22Rv1 (cell line): ENCODE data around the gene CDC42EP3.

Experiments used
- H3K27ac ChIP-seq: fragments of 450-650 bp; 2 replicates; pipeline ENCODE4 v1.5.1; 2017
- CTCF ChIP-seq: fragments of 450-650 bp; IDR thresholded peaks from 2 replicates; pipeline ENCODE4 v1.5.1; 2017; ENCODE audit warnings: mild to moderate bottlenecking
- ZFX ChIP-seq: fragments of 450-650 bp; IDR thresholded peaks from 2 replicates; pipeline ENCODE4 v1.6.1; 2017; ENCODE audit warnings: antibody characterized with exemption, borderline replicate concordance

CDC42EP3 gene

GRCh38 chr2:37635504-37636380 lies 35.7 kb downstream of the CDC42EP3 start:
- no peak overlapping the region for H3K27ac ChIP-seq
- TF ChIP-seq ZFX, result no peak
- TF ChIP-seq CTCF, result no peak

- TF ChIP-seq ZFX (no peak), CTCF (no peak)
- H3K27ac ChIP-seq, result no peak overlapping the region
Measured at GRCh38 chr2:37634914-37635503, 36.4 kb downstream of the CDC42EP3 start.

- no peak overlapping the region for H3K27ac ChIP-seq
Measured at GRCh38 chr2:37633845-37634244, 37.6 kb downstream of the CDC42EP3 start.

GRCh38 chr2:37633234-37633633 lies 38.2 kb downstream of the CDC42EP3 start:
- no peak overlapping the region for H3K27ac ChIP-seq
- TF ChIP-seq CTCF, result no peak

More at GRCh38 chr2:37633845-37634244, 37.6 kb downstream of the CDC42EP3 start:
- TF ChIP-seq CTCF, result no peak
- TF ChIP-seq ZFX, result no peak

GRCh38 chr2:37632310-37632709 lies 39.1 kb downstream of the CDC42EP3 start:
- TF ChIP-seq ZFX (no peak), CTCF (no peak)
- no peak overlapping the region for H3K27ac ChIP-seq

GRCh38 chr2:37631698-37632097 lies 39.7 kb downstream of the CDC42EP3 start:
- H3K27ac ChIP-seq, result no peak overlapping the region
- TF ChIP-seq CTCF (no peak), ZFX (no peak)

- no peak for TF ChIP-seq ZFX
- TF ChIP-seq CTCF, result no peak
- H3K27ac ChIP-seq, result no peak overlapping the region
Measured at GRCh38 chr2:37631292-37631691, 40.1 kb downstream of the CDC42EP3 start.
